HCT116 (cell line): ENCODE measurements around the gene DOCK2. TPM values are rescaled to one million over a fixed set of nuclear protein-coding genes. Genes with fewer than 3 reads are reported as not detected.

Source experiments
- ATAC-seq: fragments of 200-7000 bp; cut with Tn5 transposase; 2 replicates; pipeline ENCODE4 v1.9.1; 2020; ENCODE audit warnings: mild to moderate bottlenecking, moderate library complexity
- BruUV-seq: library from RNA; stranded (reverse); fragments of 400-500 nt; replicated peaks from 2 replicates; lab custom pipeline; 2021; lab: Mats Ljungman, UMichigan
- CTCF ChIA-PET: fragments of 300-600 bp; sonication (Branson Sonifier 250); formaldehyde crosslinking; loops from one replicate; lab custom pipeline; 2021; ENCODE audit warnings: antibody characterized with exemption; lab: Charles Lee
- POLR2A ChIA-PET: fragments of 300-600, 350-600 bp; sonication (Branson Sonifier 250); formaldehyde crosslinking; loops from one replicate; lab custom pipeline; 2021; ENCODE audit warnings: antibody characterized with exemption; lab: Charles Lee
- RAD21 ChIA-PET, 2 experiments: fragments of 300-600 bp; sonication (Branson Sonifier 250); formaldehyde crosslinking; loops; one replicate each; lab custom pipeline; 2023; ENCODE audit warnings: low total read pairs in 2 of 2; ENCODE audit not compliant: uncharacterized antibody in 2 of 2, unreplicated experiment in 2 of 2, low non-redundant PET in 1 of 2; lab: Charles Lee
- DNase-seq: peaks from one replicate; pipeline ENCODE4 v3.0.0-alpha.2; 2010; ENCODE audit warnings: low read depth, low spot score
- H2AFZ ChIP-seq: fragments of 200-600 bp; shearing (Covaris generic), sonication (generic); 2 replicates; pipeline ENCODE4 v1.6.1; 2017; ENCODE audit warnings: low read depth, mixed run types, mixed read lengths, antibody characterized with exemption, low read length; ENCODE audit not compliant: poor library complexity, severe bottlenecking
- H3K27ac ChIP-seq: 2 replicates; pipeline ENCODE4 v1.5.1; 2012; ENCODE audit warnings: low read depth, low read length
- H3K27me3 ChIP-seq: fragments of 200-600 bp; sonication (generic); 2 replicates; pipeline ENCODE4 v1.6.1; 2016; ENCODE audit warnings: mixed run types, low read length, mixed read lengths; ENCODE audit not compliant: insufficient read depth
- H3K36me3 ChIP-seq, 2 experiments: fragments of 200-500 bp in 1 of 2; fragments of 200-600 bp in 1 of 2; sonication (Bioruptor generic) in 1 of 2; sonication (generic) in 1 of 2; 2 replicates each; pipeline versions ENCODE4 v1.5.1 to v1.6.1; 2014 to 2016; ENCODE audit warnings: low read length in 2 of 2, inconsistent platforms in 1 of 2, mixed read lengths in 1 of 2, mixed run types in 1 of 2; ENCODE audit not compliant: insufficient read depth in 2 of 2, control insufficient read depth in 1 of 2
- H3K4me1 ChIP-seq, 2 experiments: fragments of 200-600 bp in 1 of 2; sonication (generic) in 1 of 2; 2 replicates each; pipeline versions ENCODE4 v1.5.1 to v1.6.1; 2012 to 2017; ENCODE audit warnings: low read length in 2 of 2, inconsistent platforms in 1 of 2, mild to moderate bottlenecking in 1 of 2, mixed read lengths in 1 of 2, mixed run types in 1 of 2, moderate library complexity in 1 of 2; ENCODE audit not compliant: insufficient read depth in 2 of 2, control insufficient read depth in 1 of 2
- H3K4me2 ChIP-seq: fragments of 200-600 bp; sonication (generic); 2 replicates; pipeline ENCODE4 v1.6.1; 2017; ENCODE audit warnings: mixed run types, low read length, mixed read lengths
- H3K4me3 ChIP-seq, 2 experiments: fragments of 200-600 bp in 1 of 2; sonication (generic) in 1 of 2; replicated peaks in 1 of 2; 2 replicates each; pipeline ENCODE4 v1.5.1; 2011 to 2016; ENCODE audit warnings: low read length in 2 of 2, control low read depth in 1 of 2, low read depth in 1 of 2, mild to moderate bottlenecking in 1 of 2, mixed read lengths in 1 of 2, mixed run types in 1 of 2
- H3K79me2 ChIP-seq: fragments of 200-600 bp; sonication (generic); 2 replicates; pipeline ENCODE4 v1.6.1; 2017; ENCODE audit warnings: mild to moderate bottlenecking, mixed run types, low read length, moderate library complexity, mixed read lengths; ENCODE audit not compliant: insufficient read depth
- H3K9ac ChIP-seq: fragments of 200-600 bp; sonication (generic); 2 replicates; pipeline ENCODE4 v1.6.1; 2016; ENCODE audit warnings: low read length, mixed read lengths
- H3K9me2 ChIP-seq: fragments of 200-600 bp; sonication (generic), shearing (Covaris generic); 2 replicates; pipeline ENCODE4 v1.6.1; 2017; ENCODE audit warnings: mixed run types, mild to moderate bottlenecking, moderate library complexity; ENCODE audit not compliant: insufficient read depth
- H3K9me3 ChIP-seq, 2 experiments: fragments of 200-500 bp in 1 of 2; fragments of 200-600 bp in 1 of 2; sonication (Bioruptor generic) in 1 of 2; sonication (generic) in 1 of 2; 2 replicates each; pipeline ENCODE4 v1.6.1; 2014 to 2017; ENCODE audit warnings: low read length in 2 of 2, mixed read lengths in 2 of 2, inconsistent platforms in 1 of 2, low read depth in 1 of 2, mild to moderate bottlenecking in 1 of 2, mixed run types in 1 of 2, moderate library complexity in 1 of 2; ENCODE audit not compliant: control insufficient read depth in 1 of 2, insufficient read depth in 1 of 2
- H4K20me1 ChIP-seq: fragments of 200-600 bp; sonication (generic), shearing (Covaris generic); 2 replicates; pipeline ENCODE4 v1.6.1; 2017; ENCODE audit warnings: mixed run types, mild to moderate bottlenecking, moderate library complexity; ENCODE audit not compliant: insufficient read depth
- CBX3 ChIP-seq: IDR thresholded peaks from 2 replicates; pipeline ENCODE4 v1.6.1; 2012; ENCODE audit warnings: low read depth
- CEBPB ChIP-seq: IDR thresholded peaks from 2 replicates; pipeline ENCODE4 v1.6.1; 2012; ENCODE audit warnings: low read depth
- CTCF ChIP-seq, 3 experiments: fragments of 200-600 bp in 1 of 3; sonication (generic) in 1 of 3; IDR thresholded peaks in 2 of 3; conservative IDR thresholded peaks in 1 of 3; 2 replicates each; pipeline ENCODE4 v1.5.1; 2012 to 2017; ENCODE audit warnings: low read depth in 2 of 3, low read length in 2 of 3, antibody characterized with exemption in 1 of 3, borderline replicate concordance in 1 of 3, control low read depth in 1 of 3, mild to moderate bottlenecking in 1 of 3, mixed read lengths in 1 of 3, mixed run types in 1 of 3, moderate library complexity in 1 of 3; ENCODE audit not compliant: insufficient read depth in 1 of 3
- ELF1 ChIP-seq: IDR thresholded peaks from 2 replicates; pipeline ENCODE4 v1.6.1; 2012; ENCODE audit warnings: low read depth, borderline replicate concordance
- EZH2 ChIP-seq: fragments of 200-600 bp; sonication (generic); IDR thresholded peaks from 2 replicates; pipeline ENCODE4 v1.6.1; 2017; ENCODE audit warnings: antibody characterized with exemption, mixed run types
- REST ChIP-seq: IDR thresholded peaks from 2 replicates; pipeline ENCODE4 v1.6.1; 2012; ENCODE audit warnings: low read depth
- intact Hi-C: fragments of 100-400 bp; cut with micrococcal nuclease; formaldehyde crosslinking; loops from 2 replicates; pipeline ENCODE4 v1.10.0; 2022
- total RNA-seq: library from RNA; stranded (reverse); gene quantifications from one replicate; pipeline ENCODE4 v1.2.1, GENCODE V29; 2021; ENCODE audit not compliant: unreplicated experiment

Gene DOCK2
- total RNA-seq, 1 experiment from 2014 or later, result 0.89 TPM

GRCh38 chr5:170069512-170069911 is 432.4 kb downstream of the DOCK2 start:
- Histone ChIP-seq H3K27me3 (peaks cover 52% of the 10 kb centered on the region), H3K4me3 (no peak overlapping the region), H3K79me2 (no peaks in the 10 kb centered on the region), H4K20me1 (no peaks in the 10 kb centered on the region), H3K4me2 (no peak overlapping the region), H2AFZ (no peak overlapping the region), H3K9ac (no peak overlapping the region), H3K27ac (no peak overlapping the region), H3K9me3 (no peaks in the 10 kb centered on the region), H3K36me3 (no peaks in the 10 kb centered on the region)
- no peak for DNase-seq
- BruUV-seq, result no TSS peak
- CTCF ChIA-PET, result no interaction called here
- intact Hi-C loops, result no loop called here
- RAD21 ChIA-PET, result no interaction called here
- POLR2A ChIA-PET, result no interaction called here
- no peak for ATAC-seq
- TF ChIP-seq EZH2 (no peak), ELF1 (no peak), REST (no peak), CTCF (IDR thresholded peaks at IDR 0.05 in 2 of 3, conservative IDR thresholded peaks at IDR 0.05 in 1 of 3; ENCODE audit: borderline replicate concordance in 1 of 3, insufficient read depth in 1 of 3, low read depth in 2 of 3, low read length in 2 of 3) (no peak), CBX3 (no peak), CEBPB (no peak)
- TF ChIP-seq, all 23 proteins: peak for 0
- no peaks in the 10 kb centered on the region for H3K4me1 ChIP-seq
- no peaks in the 10 kb centered on the region for H3K9me2 ChIP-seq
